ENCODE results near the gene GRM8. TPM values are rescaled to one million over a fixed set of nuclear protein-coding genes. Genes with fewer than 3 reads are reported as not detected.

Gene GRM8
- total RNA-seq, 1 experiment from 2014 or later, result not detected

DNA sequence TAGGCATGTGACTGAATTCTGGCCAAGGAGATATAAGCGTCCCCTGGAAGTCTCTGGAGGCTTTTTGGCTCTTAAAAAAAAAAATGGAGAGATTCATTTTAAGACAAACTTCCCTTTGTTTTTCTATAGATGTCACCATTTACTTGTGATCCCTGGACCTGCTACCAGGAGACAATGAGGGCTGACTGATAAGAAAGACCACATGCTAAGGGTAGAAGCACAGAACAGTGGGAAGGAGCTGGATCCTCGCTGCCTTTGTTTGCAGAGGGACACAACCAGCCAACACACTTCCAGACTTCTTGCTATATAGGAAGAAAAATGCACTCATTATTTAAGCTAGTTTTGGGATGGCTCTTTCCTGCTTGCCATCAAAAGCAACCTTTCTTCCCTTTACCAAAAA is 172.2 kb downstream of the GRM8 start:
- DNase-seq (ENCODE audit: low read depth), result no peak
- in situ Hi-C loops (cut with HindIII; ENCODE audit: low pct_unique_long_range_greater_than_20kb, low sequenced_read_pairs), result no loop called here

DNA sequence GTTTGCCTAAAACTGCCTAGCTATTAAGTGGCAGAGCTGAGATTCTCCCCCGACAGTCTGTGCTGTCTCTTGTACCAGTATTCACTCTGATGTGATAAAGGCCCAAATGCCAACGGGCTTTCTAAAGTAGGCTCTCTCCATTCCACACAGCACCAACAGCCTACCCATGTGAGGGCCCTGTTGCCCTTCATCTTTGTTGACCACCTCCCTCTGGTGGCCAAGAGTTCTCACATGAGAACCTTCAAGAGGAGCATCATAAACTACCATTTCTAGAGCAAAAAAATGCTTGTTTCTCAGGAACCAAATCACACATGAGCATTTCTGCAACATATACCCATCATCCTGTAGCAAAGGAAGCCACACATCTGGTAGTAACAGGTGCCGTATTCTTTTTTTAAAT is 185.8 kb downstream of the GRM8 start:
- in situ Hi-C loops (cut with HindIII; ENCODE audit: low pct_unique_long_range_greater_than_20kb, low sequenced_read_pairs), result no loop called here
- peak; percentile 6 for DNase-seq (ENCODE audit: low read depth)

DNA sequence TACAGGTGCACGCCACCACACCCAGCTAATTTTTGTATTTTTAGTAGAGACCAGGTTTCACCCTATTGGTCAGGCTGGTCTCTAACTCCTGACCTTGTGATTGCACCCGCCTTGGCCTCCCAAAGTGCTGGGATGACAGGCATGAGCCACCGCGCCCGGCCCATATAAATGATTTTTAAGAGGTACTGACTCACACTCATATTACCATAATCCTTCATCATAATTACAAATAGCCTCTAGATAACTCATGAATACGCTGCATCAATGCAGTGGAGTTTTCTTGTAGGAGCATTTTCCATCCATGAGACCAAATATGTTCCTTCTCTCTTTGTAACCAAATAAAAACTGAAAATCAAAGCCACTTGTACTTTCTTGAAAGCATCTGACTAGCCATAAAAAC is 193.3 kb downstream of the GRM8 start:
- DNase-seq (ENCODE audit: low read depth), result no peak
- in situ Hi-C loops (cut with HindIII; ENCODE audit: low pct_unique_long_range_greater_than_20kb, low sequenced_read_pairs), result no loop called here

DNA sequence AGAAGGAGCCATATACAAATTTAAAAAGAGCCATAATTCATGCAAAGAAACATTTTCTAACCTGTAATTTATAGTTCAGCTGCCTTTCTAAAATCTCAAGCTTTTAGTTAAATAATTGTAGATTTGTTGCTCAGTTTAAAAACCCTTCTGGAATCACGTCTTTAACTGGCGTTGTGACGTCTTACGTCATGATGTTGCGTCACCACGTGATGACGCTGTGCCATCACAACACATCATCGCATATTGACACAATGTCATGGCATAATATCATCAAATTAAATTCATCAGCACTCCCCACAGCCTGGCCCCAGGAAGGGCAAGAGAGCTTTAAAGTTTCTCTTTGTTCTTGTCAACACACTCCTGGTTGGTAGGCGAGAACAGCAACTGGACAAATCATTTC is 194.8 kb downstream of the GRM8 start:
- in situ Hi-C loops (cut with HindIII; ENCODE audit: low pct_unique_long_range_greater_than_20kb, low sequenced_read_pairs), result no loop called here
- no peak for DNase-seq (ENCODE audit: low read depth)

DNA sequence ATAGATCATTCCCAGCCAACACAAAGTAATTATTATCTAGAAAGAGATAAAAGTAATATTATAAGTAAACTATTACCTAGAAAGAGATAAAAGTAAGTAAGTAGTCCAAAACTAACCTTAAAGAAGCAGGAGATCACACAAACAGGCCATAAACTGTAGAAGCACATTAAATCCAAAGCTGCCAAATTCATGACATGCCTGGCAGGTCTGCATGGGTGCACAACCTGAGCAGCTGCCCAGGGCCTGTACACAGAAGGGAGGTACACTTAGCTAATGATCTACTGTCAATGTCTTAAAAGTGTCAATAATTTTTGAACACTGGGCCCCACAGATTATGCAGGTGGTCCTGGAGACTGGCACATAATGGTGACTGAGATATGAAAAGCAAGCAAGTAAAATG is 196.5 kb downstream of the GRM8 start:
- DNase-seq (ENCODE audit: low read depth), result no peak
- in situ Hi-C loops (cut with HindIII; ENCODE audit: low pct_unique_long_range_greater_than_20kb, low sequenced_read_pairs), result no loop called here

DNA sequence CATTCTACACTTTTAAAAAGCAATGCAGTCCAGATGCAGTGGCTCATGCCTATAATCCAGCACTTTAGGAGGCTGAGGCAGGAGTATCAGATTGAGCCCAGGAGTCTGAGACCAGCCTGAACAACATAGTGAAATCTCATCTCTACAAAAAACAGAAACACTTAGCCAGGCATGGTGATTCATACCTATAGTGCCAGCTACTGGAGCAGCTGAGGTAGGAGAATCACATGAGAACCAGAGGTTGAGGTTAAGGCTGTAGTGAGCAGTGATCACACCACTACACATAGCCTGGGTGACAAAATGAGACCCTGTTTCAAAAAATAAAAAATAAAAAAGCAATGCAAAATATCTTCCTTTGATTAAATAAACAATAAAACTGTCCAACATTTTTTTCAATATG is 205.2 kb downstream of the GRM8 start:
- in situ Hi-C loops (cut with HindIII; ENCODE audit: low pct_unique_long_range_greater_than_20kb, low sequenced_read_pairs), result no loop called here
- DNase-seq (ENCODE audit: low read depth), result no peak

DNA sequence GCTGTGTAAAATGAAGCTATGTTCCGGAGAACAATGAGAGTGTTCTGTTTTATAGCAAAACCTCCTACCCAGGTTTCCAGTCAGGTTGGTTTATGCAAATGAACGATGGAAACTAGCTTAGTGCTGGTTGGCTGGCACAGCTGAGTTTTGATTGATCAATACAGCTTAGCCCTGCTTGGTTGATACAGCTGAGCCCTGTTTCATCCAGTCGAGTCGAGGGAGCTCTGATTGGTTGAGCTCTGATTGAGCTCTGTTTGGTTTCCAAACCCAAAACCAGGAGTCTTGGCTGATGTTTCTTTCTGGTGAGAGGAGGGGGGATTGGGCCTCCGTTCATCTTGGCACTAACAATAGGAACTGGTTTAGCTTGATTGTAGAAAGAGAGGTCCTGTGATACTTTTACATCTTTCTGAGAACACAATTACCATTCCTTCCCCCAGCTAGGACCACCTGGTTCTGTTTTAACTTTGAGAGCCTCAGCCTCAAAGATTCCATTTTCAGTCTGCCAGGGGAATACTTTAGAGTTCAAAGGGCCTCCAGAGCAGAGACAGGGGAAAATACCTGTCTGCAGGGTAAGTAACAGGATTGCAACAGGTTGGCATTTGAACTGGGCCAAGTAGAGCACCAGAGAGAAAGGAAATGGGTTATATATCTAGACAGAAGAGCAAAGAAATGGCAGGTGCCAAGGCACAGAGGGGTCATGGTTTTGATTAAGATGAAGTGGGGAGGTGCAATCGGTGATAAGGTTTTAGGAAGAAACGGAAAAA is 210.9 kb downstream of the GRM8 start:
- no peak for DNase-seq (ENCODE audit: low read depth)
- in situ Hi-C loops (cut with HindIII; ENCODE audit: low pct_unique_long_range_greater_than_20kb, low sequenced_read_pairs), result no loop called here

DNA sequence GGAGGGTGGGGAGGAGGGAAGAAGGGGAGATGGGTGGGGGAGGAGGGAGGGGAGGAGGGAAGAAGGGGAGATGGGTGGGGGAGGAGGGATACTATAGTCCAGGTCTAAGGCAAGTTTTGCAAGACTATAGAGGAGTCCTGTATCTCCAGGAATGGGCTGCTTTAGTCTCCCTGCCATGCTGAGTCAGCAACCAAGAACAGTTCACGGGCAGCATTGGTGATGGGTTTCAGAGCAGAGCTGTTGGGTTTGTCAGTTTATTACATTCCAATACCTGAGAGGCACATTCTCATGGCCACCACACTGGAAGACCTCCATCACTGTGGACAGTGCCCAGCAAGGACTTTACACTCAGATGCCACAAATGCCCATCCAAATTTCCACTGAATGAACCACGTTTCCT is 212.7 kb downstream of the GRM8 start:
- in situ Hi-C loops (cut with HindIII; ENCODE audit: low pct_unique_long_range_greater_than_20kb, low sequenced_read_pairs), result no loop called here
- DNase-seq (ENCODE audit: low read depth), result no peak

DNA sequence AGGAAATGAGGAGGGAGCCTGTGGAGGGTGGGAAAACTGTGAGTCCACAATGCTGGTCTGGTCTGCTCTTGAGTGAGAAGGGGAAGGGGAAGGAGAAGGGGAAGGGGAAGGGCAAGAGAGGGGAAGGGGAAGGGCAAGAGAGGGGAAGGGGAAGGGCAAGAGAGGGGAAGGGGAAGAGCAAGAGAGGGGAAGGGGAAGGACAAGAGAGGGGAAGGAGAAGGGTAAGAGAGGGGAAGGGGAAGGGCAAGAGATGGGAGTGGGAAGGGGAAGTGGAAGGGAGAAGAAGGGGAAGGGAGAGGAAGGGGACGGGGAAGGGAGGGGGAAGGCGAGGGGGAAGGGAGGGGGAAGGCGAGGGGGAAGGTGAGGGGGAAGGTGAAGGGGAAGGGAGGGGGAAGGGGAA is 213.2 kb downstream of the GRM8 start:
- in situ Hi-C loops (cut with HindIII; ENCODE audit: low pct_unique_long_range_greater_than_20kb, low sequenced_read_pairs), result no loop called here
- DNase-seq (ENCODE audit: low read depth), result no peak

DNA sequence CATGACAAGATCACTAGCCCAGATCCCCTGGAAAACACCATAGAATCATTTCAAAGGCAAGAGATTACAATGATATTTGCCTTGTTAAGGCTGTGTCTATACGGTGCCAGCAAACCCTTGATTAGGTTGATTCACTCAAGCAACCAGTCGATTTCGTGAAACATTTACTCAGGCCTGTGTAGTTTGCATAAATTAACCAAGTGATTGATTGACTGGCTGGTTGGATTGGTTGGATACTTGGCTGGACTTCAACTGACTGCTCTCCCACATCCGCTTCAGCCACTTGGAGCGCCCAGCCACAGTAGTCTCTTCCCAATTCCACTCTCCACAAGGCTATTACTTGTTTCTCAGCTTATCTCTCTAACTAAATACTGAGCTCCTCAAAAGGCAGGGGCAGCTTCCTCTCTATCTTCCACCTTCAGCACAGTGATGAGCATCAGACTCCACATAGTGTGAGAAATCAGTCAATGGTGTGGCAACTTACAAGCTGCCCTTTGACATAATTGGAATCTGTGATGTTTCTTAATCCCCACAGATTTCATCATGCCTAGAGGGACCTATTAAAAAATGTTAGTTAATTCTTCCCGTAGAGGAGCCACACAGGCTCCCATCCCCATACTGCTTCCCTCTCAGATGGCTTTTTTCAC is 217.4 kb downstream of the GRM8 start:
- in situ Hi-C loops (cut with HindIII; ENCODE audit: low pct_unique_long_range_greater_than_20kb, low sequenced_read_pairs), result no loop called here

DNA sequence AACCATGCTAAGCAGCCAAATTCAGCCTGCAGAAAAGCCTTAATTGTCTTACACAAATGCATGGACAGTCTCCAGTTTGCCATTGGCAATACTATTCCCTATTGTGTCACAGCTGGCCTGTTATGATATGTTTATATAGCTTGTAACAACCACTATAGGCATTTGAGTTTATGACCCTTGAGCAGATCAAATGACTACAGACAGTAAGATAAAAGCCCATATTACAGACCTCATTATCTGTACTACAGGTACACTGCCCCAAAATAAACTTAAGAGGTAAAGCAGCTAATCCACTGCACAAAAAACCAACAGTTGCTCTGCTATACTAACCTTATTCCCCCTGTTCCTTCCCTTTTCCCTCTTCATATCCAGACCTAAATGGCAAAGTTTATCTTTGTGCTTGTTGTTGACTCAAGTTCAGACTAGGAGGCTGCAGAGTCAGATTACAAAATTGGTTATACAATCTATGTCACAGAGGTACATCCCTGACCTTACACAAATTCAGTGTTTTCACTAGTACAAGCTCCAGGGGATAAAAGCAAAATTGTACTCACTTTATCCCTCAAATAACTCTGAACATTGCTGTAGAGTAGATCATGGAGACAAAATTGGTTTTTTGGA is 218.4 kb downstream of the GRM8 start:
- DNase-seq (ENCODE audit: low read depth), result no peak
- in situ Hi-C loops (cut with HindIII; ENCODE audit: low pct_unique_long_range_greater_than_20kb, low sequenced_read_pairs), result no loop called here

More for the DNA sequence above, 217.4 kb downstream of the GRM8 start:
- no peak for DNase-seq (ENCODE audit: low read depth)

DNA sequence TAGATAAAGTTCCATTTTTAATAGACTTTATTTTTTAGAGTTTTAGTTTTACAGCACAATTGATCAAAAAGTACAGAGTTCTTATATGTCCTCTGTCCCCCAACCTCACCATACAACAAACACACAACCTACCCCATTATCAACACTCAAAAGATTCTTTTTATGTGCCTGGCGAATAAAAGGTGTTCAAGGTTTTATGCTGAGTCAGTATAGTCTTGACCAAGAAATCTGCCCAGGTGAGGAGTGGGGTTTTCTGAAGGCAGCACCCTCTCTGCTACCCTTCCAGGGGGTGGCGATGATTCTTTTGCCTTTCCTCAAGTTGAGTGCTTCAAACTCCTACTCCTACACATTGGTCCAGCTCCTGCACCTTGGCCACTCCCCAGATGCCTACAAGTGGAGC is 222.9 kb downstream of the GRM8 start:
- in situ Hi-C loops (cut with HindIII; ENCODE audit: low pct_unique_long_range_greater_than_20kb, low sequenced_read_pairs), result no loop called here
- no peak for DNase-seq (ENCODE audit: low read depth)

DNA sequence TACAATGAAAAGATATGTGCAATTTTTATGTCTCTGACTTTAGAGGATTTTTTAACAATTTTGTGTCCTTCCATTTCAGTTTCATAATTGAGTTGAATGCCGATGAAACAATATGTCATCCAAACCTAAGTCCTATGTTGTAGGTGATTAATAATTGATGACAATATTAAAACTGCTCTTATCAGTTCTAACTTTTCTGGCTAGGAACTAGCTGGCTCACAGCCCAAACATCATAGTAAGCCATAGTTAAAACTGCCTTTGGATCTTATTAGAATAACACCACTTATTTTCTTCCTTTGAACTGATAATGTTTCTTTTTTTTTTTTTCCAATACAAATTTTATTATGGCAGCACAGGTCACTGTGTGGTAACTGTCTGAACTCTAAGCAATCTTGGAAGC is 230.9 kb downstream of the GRM8 start:
- in situ Hi-C loops (cut with HindIII; ENCODE audit: low pct_unique_long_range_greater_than_20kb, low sequenced_read_pairs), result no loop called here
- DNase-seq (ENCODE audit: low read depth), result no peak

DNA sequence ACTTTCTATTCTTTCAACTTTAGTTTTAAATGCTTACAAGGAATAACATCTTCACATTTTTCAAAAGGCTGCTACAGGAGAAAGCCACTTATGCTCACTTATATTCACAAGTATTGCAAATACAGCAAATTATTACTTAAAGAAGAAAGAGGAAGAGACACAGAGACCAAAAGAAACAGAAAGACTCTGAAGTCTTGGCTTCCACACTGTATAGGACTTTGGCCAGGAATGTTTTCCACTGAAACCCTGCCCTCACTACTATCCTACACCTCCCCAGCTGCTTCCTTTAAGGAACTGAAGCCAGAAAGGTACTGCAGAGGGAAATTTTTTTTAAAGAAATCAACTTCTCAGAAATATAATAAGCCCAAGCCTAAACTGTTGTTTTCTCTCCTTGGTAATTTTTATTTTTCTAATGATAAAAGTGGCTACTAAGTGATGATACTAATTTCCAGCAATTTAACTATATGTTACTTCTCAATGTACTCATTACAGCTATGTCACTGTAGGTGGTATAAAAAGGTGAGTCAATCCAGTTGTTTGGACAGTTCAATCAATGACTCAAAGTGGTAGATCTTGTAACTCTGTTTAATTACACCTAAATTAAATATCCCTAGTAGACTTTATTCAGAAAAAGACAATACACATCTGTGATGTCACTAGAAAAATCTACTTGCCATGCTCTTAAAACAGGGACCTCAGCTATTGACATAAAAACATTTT is 231.6 kb downstream of the GRM8 start:
- DNase-seq (ENCODE audit: low read depth), result no peak
- in situ Hi-C loops (cut with HindIII; ENCODE audit: low pct_unique_long_range_greater_than_20kb, low sequenced_read_pairs), result no loop called here

DNA sequence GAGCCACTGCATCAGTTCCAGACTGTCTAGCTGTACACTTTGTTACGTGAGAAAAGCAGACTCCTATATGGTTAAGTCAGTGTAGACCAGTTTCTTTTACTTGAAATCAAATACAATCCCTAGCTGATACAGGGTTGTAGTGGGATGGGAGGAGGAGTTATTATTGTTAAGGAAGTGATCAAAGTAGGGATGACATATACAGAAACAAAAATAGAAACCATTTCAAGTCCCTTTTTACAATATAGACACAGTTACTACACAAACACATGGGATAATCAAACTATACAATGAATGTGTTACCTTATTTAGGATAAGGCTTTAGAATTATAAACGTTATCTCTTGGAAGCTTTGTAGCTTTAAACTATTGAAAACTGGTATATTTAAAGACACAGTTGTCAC is 233.9 kb downstream of the GRM8 start:
- in situ Hi-C loops (cut with HindIII; ENCODE audit: low pct_unique_long_range_greater_than_20kb, low sequenced_read_pairs), result no loop called here
- DNase-seq (ENCODE audit: low read depth), result no peak

DNA sequence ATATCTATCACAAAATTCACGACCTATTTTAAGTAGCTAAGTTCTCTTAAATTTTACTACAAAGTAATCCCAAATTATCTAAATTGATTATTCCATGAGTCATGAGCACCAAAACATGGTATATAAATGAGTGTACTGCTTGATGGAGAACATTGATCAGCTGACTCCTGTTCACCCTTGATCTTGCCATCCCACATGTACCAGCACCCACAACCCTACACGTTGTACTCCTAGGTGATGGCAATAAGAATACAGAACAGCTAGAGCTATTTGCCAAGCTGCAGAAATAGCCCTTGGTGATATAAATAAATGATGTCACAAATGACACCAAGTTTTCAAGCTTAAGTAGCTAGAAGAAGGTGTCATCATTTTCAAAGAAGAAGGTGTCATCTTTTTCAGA is 235.5 kb downstream of the GRM8 start:
- DNase-seq (ENCODE audit: low read depth), result no peak
- in situ Hi-C loops (cut with HindIII; ENCODE audit: low pct_unique_long_range_greater_than_20kb, low sequenced_read_pairs), result no loop called here

DNA sequence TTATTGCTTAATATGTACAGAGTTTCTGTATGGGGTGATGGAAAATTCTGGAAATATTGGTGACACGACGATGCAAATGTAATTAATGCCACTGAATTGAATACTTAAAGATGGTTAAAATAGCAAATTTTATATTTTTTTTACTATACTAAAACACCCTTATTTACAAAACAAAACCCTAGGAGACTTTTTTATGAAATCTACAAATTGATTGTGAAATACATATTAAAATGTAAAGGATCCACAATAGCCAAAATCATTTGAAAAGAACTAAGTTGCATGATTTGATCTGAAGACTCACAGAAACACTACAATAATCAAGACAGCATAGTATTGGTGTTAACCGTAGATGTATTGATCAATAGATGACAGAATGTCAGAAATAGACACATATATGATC is 252.0 kb downstream of the GRM8 start:
- in situ Hi-C loops (cut with HindIII; ENCODE audit: low pct_unique_long_range_greater_than_20kb, low sequenced_read_pairs), result no loop called here
- DNase-seq (ENCODE audit: low read depth), result no peak

DNA sequence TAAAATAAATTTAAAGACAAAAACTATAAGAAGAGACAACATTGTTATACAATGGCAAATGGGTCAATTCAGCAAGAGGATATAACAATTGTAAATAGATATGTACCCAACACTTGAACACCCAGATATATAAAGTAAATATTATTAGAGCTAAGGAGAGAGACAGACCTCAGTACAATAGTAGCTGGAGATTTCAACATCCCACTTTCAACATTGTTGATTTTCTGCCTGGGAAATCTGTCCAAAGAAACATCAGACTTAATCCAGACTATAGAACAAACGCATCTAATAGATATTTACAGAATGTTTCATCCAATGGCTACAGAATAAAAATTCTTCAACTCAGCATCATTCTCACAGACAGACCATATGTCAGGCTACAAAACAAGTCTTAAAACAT is 256.1 kb downstream of the GRM8 start:
- DNase-seq (ENCODE audit: low read depth), result no peak
- in situ Hi-C loops (cut with HindIII; ENCODE audit: low pct_unique_long_range_greater_than_20kb, low sequenced_read_pairs), result no loop called here

DNA sequence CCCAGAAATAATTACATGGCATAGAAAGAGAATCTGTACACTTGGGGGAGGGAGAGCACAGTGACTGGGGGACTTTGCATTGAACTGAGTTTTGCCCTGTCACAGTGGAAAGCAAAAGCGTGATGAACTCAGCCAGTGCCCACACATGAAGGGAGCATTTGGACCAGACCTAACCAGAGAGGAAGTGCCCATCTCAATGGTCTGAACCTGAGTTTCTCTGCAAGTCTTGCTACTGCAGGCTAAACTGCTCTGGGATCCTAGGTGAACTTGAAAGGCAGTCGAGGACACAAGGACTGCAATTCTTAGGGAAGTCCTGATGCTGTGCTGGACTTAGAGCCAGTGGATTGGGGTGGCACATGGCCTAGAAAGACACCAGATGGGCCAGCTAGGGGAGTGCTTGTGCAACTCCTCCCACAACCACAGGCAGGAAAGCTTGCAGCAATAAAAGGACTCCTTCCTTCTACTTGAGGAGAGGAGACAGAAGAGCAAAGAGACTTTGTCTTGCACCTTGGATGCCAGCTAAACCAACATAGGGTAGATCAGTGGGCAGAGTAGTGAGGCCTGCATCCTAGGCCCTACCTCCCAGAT is 259.0 kb downstream of the GRM8 start:
- in situ Hi-C loops (cut with HindIII; ENCODE audit: low pct_unique_long_range_greater_than_20kb, low sequenced_read_pairs), result no loop called here
- DNase-seq (ENCODE audit: low read depth), result no peak

All from Caki2 (cell line).